HG02981 (cell line): ENCODE data around the gene EIF2S1.
"Not testable (repeated sequence)": the region's sequence is repeated elsewhere in the genome, so short reads cannot be mapped to it uniquely, and the experiment has no call there.

Source experiments
- ATAC-seq: cut with Tn5 transposase; IDR thresholded peaks from one replicate; pipeline ENCODE4 v1.9.1; 2021; ENCODE audit warnings: mild to moderate bottlenecking, moderate library complexity; ENCODE audit not compliant: unreplicated experiment

Gene EIF2S1

DNA sequence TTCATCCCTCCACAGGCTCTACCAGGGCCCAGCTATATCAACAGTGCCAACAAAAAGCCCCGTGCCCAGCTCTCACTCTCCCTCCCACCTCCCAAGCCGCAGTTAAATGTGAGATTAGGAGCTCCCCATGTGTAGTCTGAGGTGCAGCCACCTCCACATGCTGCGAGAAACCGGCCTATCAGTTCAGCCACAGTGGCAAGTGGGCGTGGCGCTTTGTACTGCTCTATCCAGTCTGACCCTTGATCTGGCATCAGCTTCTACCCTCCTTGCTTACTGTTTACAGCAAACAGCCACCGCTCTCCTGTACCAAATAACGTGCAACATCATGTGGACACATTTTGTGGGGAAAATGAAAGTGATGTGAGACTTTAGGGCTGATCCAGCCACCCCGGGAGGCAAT, 50.2 kb downstream of the EIF2S1 start:
- ATAC-seq = no peak

DNA sequence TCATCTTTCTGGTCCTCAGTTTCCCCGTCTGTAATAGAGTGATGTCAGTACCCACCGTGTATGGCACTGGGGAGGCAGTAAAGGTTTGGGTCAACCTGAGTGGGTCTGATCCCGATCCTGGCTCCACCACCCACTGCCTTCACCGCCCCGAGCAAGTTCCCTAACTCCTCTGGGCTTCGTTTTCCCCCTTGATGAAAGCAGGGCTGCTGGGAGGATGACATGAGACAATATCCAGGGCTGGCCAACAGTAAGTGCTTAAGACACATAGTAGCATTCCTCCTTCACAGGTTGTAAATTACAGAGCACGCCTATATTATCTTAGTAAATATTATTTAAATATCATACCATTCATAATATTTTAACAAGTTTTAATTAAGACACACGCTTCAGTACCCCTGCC, 51.2 kb downstream of the EIF2S1 start:
- no peak for ATAC-seq

DNA sequence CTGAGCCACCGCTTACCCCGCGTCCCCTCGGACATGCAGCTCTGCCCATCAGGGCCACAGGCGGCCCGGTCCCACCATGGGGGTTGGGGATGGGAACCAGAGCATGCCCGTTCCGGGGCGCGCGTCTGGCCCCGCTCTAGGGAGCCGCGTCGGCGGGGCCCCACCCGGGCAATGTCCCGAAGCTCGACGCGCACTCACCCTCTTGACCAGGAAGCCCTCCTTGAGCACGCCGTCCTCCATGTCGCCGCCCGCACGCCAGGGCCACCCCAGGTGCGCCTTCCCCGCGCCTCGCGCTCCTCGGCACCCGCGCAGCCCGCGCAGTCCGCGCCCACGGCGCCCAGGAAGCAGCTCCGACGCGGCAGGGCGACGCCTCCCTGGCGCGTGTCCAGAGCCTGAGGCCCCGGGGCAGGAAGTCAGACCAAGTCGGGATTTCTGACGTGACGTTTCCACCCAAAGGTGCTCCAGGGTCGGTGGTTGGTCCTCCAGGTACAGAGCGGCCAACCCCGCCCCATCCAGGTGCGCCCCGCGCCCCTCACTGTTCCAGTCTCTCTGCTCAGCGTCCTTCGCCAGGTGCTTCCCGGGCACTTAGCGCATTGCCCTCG, 51.8 kb downstream of the EIF2S1 start, which contains the start of gene PLEK2:
TSS of gene PLEK2 (minus strand) at position 346 of the 602 bp plus-strand sequence. CDS start at position 240, 106 bp downstream.
- no peak for ATAC-seq

DNA sequence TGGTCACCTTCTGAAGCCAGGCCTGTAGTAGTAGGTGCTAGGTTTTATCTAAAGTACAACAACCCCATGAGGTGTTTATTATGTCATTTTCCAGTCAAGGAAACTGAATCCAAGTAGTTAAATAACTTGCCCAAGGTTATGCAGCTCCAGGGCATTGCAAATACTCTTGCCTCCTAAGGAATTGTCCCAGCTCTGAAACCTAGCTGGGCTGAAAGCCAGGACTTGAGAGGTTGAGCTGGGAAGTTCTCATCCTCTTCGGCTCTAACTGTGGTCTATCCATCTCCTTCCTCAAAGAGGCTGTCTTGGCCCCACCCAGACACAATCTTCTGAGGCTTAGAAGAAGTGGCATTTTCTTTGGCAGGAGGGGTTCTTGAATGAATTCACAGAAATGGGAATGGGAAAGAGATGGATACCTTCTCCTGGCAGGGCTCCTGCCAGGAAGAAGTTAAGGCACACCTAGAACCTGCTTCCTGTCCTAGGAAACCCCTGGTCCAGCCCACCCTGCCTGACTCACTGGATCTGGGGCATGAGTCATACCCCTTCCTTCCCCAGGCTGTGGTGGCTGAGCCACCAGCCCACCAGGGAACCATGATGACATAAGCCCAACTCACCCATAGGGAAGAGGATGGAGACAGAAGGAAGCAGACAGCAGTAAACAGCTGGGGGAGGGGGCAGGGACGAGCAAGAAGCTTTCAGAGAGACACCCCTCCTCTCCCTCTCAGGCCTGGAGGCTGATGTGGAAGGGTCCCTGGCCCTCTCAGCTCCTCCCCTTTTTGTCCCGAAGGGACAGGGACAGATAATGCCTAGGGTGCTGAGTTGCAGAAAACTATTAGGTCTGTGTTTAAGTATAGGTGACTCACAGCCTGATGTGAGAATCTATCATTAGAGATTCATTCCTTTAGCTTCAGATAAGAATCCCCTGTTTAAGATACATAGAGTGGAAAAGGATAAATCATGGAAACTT, 54.0 kb downstream of the EIF2S1 start:
- ATAC-seq = no peak

DNA sequence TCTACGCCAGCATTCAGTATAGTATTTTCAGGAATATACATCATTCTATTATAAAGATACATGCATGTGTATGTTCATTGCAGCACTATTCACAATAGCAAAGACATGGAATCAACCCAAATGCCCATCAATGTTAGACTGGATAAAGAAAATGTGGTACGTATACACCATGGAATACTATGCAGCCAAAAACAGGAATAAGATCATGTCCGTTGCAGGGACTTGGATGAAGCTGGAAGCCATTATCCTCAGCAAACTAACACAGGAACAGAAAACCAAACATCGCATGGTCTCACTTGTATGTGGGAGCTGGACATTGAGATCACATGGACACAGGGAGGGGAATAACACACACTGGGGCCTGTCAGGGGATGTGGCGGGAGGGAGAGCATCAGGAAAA, 55.5 kb downstream of the EIF2S1 start:
- not testable (repeated sequence) for ATAC-seq

DNA sequence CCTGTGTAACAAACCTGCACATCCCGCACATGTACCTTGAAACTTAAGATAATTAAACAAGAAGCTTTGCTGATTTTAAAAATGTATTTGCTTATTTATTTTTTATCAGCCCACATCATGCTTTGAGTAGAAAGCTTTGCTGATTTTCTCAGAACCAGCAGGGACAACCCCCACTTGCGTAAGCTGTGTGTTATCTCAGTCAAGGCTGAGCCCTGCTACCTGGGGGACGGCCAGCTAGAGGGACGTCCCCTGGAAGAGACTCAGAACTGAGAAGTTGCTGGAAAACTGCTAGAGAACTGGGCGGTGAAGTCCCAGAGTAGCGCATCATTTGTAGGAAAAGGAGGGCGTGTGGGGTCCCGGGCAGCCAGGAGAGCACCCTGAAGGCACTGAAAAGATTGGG, 56.0 kb downstream of the EIF2S1 start:
- no peak for ATAC-seq

DNA sequence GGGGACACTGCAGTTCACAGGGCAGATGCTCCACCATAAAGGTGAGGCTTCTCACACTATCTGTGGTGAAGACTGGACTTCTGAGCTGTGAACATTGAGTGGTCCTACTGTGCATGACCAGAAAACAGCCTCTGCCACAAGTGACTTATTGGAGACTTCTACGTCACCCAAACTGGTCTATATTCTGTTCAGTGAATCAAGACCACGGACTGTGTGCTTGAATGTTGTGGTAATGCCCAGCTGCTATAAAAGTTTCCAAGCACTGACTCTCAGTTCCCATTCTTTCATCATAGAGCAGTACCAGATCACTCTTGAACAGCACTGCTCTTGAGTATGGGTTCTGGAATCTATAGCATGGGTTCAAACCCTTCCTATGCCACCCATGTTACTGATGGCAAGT, 56.7 kb downstream of the EIF2S1 start:
- no peak for ATAC-seq

DNA sequence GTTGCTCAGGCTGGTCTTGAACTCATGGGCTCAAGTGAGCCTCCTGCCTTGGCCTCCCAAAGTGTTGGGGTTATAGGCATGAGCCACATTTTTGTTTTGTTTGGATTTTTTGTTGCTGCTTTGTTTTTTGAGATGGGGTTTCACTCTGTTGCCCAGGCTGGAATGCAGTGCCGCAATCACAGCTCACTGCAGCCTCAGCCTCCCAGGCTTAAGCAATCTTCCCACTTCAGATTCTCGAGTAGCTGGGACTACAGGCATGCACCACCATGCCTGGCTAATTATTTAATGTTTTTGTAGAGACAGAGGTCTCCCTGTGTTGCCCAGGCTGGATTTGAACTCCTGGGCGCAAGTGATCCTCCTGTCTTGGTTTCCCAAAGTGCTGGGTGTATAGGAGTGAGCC, 57.5 kb downstream of the EIF2S1 start:
- ATAC-seq = no peak

DNA sequence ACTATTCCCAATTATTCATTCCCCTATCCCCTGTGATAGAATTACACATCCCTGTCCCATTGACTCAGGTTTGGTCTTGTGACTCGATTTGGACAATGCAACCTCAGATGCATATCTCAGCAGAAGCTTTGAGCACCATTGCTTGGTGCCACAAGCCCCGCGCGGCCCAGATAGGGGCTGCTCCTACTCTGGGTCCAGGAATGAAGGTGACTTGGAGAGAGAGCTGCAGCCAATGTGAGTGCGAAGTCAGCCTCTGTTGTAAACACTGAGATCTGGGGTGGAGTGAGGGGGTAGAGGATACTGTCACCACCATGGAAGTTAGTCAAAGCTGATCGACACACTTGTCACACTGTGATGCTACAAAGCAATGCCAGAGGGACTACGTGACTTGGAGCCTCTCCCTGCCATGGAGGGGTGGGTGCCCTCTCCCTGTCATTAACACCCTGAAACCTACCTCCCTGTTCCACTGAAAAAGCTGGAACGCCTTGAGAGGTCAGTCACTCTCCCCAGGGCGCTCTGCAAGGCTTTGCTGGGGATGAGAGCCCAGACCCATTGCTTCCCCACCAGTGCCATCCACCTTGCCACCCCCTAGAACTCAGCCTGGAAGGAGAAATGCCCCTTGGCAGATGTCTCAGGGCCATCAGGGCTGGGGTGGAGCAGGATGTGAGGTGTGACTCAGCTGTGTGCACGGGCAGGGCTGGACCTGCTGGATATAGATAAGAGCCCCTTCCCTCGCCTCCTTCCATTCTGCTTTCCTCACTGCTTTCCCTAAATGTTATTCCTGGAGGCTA, 58.5 kb downstream of the EIF2S1 start:
- ATAC-seq = no peak

DNA sequence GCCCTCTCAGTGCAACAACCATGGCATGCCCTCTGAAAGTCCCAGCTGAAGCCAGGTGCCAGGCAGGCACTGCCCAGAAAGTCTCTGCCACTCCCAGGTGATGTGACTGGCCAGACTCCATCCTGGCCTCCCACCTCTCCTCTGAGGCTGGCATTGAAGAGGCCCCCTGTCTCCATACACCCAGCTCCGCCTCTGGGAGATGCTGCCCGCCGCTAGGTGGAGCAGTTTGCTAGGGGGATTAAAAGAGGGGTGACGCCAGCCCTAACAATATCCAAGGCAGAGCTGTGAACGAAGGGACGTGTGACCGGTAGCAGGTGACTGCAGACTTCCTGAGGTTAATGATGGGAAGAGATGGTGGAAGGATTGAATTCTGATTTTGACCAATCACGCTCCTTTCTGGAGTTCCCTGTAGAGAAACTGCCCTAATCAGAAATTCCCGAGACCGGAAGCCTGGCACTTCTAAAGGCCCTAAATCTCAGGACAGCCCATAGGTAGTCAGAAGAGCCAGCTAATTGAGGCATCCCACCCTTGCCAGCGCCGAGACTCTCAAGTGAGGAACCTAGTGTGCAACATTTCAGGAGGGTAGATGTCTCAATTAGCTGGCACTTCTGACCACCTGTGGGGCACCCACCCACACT, 60.1 kb downstream of the EIF2S1 start:
- no peak for ATAC-seq

DNA sequence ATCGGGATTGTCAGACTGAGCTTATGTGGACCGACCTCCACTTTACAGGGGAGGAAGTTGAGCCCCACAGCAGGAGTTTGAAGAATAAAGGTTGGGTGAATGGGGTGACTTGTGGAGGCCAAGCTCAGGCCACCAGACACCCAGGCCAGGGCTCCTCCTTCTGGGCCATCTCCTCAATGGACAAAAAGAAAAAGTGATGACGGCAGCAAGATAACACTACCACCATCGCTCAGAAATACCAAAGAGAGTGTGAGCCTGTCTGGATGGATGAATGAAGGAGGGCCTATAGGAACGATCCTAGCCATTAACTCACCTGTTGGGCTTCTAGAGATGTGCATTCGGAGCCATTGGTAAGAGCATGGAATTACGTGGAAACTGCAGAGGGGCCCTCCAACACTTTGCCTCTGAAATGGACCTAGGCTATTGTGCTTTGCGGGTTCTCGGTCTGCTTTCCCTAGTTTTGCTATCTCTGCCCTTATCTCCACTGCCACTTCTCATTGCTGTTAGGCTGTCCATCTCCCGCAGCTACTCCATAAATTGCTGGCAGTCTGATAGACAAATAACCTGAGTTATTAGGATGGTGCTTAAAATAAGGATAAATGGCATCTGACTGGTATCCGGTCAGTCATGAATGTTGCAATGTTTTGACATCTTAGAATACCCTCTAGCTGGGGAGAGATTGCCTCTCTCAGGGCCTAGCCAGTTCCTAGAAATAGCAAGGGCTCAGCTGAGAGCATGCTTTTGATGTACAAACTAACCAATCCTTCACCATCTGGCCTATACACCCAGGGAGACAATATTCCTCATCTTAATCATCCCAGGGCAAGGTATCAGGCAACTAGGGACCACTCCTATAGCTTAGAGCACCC, 61.5 kb downstream of the EIF2S1 start:
- no peak for ATAC-seq

DNA sequence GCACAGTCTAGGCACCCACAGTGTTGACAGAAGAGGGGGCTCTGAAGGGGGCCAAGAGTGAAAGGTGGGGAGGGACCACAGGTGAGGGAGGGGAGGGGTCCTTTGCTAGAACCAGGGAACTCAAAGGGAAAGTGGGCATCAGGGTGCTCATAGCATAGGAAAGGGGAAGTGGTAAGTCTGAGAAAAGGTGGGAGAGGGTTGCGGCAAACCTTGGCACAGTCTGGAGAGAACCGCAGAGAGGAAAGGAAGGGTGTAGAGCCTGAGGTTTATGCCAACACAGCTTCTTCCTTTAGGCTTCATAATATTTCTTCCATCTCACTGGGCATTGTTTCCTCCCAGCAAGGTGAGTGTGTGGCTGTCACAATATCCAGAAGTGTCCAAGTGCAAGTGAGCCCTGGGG, 63.3 kb downstream of the EIF2S1 start:
- no peak for ATAC-seq

DNA sequence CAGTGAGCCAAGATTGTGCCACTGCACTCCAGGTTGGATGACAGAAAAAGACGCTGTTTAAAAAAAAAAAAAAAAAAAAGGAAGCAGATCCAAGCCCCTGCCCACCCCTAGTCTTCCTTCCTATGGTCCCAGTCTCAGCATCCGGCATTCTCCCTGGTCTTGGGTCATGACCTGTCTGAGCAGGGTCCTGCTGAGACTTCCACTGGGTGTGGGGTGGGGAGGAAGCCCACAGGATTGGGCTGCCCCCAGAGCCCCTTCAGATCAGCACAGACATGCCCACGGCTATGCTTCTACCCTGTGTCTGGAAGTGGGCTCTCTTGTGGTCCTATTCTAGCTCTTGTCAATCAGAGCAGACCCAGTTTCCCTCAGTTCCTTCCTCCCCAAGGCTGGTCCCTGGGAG, 64.4 kb downstream of the EIF2S1 start:
- no peak for ATAC-seq

DNA sequence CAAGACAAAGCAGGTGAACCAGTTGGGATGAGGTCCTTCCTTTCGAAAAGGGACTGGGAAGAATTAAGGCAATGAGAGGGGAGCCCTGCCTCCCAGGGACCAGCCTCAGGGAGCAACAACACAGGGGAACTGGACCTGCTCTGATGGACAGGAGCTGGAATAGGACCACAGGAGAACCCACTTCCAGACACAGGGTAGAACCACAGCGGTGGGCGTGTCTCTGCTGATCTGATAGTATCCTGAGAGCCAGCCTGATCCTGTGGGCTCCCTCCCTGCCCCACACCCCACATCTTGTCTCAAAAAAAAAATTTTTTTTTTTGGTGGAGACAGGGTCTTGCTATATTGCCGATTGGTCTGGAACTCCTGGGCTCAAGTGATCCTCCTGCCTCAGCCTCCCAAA, 65.5 kb downstream of the EIF2S1 start:
- ATAC-seq = no peak

DNA sequence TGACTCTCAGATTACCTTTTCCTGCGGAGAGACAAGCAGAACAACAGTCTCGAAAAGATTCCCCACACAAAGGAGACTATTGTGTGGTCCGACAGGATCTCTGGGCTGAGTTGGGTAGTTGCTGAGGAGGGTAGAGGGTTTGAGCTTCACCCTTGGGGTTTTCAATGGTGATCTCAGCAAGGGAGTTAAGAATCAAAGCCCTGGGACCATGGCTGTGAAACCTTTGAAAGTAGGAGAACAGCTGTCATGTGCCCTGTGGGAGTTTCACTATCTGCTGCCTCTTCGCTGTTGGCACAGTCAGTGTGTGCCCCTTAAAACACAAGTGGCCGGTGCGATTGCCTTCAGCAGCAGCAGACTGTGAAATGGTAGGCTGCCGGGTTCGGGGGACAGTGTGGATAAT, 66.0 kb downstream of the EIF2S1 start:
- ATAC-seq = no peak

DNA sequence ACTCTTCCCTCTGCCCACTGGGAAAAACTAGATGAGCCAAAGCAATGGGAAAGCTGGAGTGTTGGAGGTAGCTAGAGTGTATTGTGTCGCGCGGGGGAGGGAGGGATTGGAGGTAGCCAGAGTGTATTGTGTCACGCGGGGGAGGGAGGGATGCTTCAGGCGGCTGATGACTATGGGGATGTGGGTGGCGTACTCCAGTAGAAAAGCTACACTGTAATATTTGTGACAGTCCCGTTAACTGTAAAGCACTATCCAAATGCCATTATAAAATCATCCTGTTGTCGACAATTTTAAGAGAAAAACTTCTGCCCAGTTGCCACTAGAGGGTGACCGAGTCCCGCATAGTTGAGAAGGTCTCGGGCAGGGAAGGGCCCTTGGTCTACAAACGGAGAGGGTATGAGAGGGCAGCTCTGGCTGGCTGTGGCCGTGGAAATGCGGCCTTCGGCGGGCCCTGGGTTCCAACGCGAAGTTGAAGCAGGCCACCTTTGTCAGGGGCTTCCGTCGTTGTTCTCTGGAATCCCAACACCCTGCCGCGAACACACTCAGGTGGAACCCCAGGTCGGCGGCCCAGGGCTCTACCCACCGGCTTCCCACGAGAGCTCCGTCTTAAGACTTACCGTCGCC, 67.0 kb downstream of the EIF2S1 start:
- peak; percentile 68 for ATAC-seq

DNA sequence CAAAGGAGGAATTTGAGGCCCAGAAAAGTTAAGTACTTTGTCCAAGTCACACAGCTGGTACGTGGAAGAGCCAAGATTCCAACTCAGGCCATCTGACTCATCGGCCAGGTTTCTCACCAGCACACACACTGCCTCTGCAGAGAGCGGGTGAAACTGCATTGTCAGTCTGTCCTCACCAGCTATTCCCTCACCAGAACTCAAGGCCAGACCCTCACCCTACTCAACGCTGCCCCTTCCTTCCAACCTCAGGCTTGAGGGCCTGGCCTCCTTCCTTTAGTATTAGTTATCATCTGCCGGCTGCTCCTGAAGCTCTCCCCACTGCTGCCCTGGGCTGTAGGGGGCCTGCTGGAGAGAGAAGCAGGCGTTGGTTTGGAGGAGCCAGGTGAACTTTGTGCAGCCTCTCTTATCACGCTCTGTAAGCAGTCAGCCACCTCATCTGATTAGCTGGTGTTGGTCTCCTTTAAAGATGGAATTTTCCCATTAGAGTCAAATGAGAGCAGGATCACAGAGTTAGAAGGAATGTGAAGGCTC, 68.4 kb downstream of the EIF2S1 start:
- no peak for ATAC-seq

DNA sequence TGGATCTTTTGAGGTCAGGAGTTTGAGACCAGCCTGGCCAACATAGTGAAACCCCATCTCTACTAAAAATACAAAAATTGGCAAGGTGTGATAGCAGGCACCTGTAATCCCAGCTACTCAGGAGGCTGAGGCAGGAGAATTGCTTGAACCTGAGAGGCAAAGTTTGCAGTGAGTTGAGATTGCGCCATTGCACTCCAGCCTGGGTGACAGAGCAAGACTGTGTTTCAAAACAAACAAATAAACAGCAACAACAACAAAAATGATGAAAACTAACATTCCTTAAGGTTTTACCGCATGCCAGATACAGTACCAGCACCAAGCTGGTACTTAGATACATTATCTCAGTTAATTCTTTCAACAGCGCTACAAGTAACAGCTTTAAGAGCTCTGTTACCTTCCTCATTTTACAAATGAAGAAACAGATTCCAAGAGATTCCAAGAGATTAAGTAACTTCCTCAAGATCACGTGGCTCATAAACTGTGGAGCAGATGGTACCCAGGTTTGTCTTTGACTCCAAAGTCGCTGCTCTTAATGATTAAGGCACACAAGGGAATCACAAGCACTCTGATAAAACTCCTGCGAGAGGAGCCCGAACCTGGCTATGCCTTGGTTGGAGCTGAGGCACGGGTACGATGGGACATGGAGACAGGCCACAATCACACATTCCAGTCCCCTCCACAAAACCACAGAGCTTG, 69.5 kb downstream of the EIF2S1 start:
- ATAC-seq = no peak
